Fibroblast of villous mesenchyme (primary cell): ENCODE results near the gene SMIM8. TPM values are rescaled to one million over a fixed set of nuclear protein-coding genes. Genes with fewer than 3 reads are reported as not detected.

Source experiments
- DNase-seq: peaks from one replicate; pipeline ENCODE4 v3.0.0-alpha.2; 2010; ENCODE audit warnings: low read depth
- H3K4me3 ChIP-seq: 2 replicates; pipeline ENCODE4 v1.5.1; 2011; ENCODE audit warnings: low read depth, mild to moderate bottlenecking, low read length
- total RNA-seq: library from RNA; depleted of rRNA; stranded (reverse); fragments of >200 nt; gene quantifications from 2 replicates; pipeline ENCODE4 v1.2.3, GENCODE V29; 2012
- TF ChIP-seq, protein P1 (sequence below): IDR thresholded peaks from 2 replicates; pipeline ENCODE4 v1.5.1; 2012; ENCODE audit warnings: low read depth, mild to moderate bottlenecking, low read length; ENCODE audit not compliant: insufficient read depth

Gene SMIM8
- total RNA-seq, 1 donor, result 5.6 TPM

DNA sequence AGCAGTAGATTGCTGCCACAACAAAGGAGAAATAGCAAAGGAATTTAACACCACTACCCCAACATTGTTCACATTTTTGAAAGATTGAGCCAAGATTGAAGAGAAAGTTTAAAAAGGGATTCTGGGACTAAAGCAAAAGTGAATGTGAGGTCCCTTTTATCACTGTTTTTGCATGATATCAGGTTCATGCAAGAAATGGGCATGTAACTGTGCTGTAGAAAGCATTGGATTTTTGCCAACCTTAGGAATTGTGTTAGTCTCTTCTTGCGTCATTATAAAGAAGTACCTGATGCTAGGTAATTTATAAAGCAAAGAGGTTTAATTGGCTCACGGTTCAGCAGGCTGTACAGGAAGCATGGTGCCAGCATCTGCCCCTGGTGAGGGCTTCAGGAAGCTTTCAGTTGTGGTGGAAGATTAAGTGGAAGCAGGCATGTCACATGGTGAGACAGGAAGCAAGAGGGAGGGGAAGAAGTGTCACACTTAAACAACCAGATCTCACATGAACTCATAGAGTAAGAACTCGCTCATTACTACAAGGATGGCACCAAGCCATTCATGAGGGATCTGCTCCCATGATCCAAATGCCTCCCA, 11.3 kb downstream of the SMIM8 start:
- peak; percentile 8 for DNase-seq
- H3K4me3 ChIP-seq, result no peak overlapping the region
- TF ChIP-seq, protein P1, sequence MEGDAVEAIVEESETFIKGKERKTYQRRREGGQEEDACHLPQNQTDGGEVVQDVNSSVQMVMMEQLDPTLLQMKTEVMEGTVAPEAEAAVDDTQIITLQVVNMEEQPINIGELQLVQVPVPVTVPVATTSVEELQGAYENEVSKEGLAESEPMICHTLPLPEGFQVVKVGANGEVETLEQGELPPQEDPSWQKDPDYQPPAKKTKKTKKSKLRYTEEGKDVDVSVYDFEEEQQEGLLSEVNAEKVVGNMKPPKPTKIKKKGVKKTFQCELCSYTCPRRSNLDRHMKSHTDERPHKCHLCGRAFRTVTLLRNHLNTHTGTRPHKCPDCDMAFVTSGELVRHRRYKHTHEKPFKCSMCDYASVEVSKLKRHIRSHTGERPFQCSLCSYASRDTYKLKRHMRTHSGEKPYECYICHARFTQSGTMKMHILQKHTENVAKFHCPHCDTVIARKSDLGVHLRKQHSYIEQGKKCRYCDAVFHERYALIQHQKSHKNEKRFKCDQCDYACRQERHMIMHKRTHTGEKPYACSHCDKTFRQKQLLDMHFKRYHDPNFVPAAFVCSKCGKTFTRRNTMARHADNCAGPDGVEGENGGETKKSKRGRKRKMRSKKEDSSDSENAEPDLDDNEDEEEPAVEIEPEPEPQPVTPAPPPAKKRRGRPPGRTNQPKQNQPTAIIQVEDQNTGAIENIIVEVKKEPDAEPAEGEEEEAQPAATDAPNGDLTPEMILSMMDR, result no peak

DNA sequence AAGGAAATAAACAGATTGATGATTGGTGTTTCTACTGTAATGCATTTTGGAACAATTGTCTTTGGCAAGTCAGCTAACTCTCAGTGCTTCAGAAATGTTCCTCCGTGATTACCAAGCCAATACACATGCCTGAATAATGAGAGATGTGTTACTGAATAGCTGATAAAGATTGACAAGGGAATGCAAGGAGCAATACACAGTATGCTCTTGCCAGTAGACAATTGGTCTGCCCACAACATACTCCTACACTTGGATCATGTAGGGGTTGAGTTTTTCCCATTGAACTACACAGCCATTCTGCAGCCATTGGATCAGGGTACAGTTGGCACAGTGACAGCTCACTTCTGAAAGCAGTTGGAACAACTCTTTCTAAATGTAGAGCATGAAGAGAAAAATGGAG, 12.3 kb downstream of the SMIM8 start:
- H3K4me3 ChIP-seq, result no peak overlapping the region
- TF ChIP-seq, protein P1, result no peak
- DNase-seq, result no peak

DNA sequence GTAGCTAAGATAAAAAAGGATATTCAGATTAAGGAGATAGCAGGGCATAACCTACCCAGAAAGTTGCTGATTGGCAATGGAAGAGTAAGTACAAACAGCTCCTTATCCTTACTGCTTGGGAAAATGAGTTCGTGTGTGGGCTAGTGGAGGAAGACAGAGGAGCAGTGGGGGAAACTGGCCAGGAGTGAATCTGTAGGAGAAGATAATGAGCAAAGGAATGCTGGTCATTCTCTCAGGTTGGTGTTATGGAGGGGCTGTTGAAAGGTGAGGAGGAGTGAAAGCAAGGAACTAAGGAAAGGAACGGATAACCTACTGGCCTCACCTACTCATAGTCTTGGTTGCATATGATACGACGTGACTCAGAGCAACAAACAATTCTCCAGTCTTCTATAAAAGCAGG, 14.0 kb downstream of the SMIM8 start:
- DNase-seq, result no peak
- TF ChIP-seq, protein P1, result no peak
- no peak overlapping the region for H3K4me3 ChIP-seq

GRCh38 chr6:87340230-87340629, 17.8 kb downstream of the SMIM8 start:
- TF ChIP-seq, protein P1, result no peak
- no peak for DNase-seq
- H3K4me3 ChIP-seq, result no peak overlapping the region

GRCh38 chr6:87341158-87341557, 18.8 kb downstream of the SMIM8 start:
- H3K4me3 ChIP-seq, result no peak overlapping the region
- TF ChIP-seq, protein P1, result no peak
- DNase-seq, result no peak

DNA sequence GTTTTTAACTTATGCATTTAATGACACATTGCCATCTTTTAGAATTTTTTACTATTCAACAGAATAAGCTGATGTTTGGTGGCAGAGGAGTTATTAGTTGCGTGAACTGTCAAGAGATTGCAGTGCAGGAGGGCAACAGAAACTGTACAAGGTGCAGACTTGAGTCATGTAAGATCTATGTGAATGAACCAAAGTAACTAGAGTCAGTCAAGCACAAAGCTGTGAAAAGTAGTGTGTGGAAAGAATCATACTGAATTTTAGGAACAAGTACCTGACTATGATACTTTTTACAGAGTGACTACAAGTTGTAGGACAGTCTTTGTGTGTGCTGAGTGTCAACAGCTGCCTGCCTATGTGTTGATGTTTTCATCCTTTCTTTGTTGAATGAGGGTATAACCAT, 19.5 kb downstream of the SMIM8 start:
- H3K4me3 ChIP-seq, result no peak overlapping the region
- TF ChIP-seq, protein P1, result no peak
- DNase-seq, result no peak

- TF ChIP-seq, protein P1, result no peak
- DNase-seq, result peak; percentile 7
- no peak overlapping the region for H3K4me3 ChIP-seq
Observed at GRCh38 chr6:87342829-87343228, 20.4 kb downstream of the SMIM8 start.
